ENCODE data around the gene DENND4A. TPM values are rescaled to one million over a fixed set of nuclear protein-coding genes. Genes with fewer than 3 reads are reported as not detected.

Gene DENND4A
- total RNA-seq, 1 experiment from 2014 or later, result 12.7 TPM

DNA sequence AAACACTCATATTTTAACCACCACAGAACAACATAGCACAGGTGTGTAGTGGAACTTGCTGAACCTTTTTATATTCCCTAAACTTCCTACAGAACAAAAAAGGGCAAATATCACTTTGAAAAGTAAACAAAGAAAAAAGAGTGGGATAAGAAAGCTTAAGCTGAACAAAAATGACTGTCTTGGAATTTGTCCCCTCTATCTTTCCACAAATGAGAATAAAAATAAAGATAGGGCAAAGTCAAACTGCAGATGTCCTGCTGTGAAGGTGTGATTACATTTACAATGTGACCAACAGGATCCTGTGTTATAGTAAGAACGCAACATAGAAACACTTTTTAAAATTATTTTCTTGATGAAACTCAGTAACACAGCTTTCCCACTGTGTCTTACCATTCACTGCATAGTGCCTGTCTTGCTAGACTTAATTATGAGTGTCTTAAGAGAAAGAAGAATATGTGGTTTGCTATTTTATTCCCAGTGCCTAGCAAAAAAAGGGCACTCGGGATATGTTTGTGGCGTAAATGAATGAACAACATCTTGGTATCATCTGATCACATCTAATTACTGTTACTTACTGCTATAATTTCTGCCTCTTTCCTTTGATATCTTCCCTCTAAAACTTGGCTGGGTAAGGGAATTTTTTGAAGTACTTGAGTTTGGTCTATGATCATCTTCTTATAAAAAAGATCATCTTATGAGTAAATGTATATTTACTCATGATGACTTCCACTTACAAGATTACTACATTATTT, 67.5 kb downstream of the DENND4A start:
- H3K27ac Mint-ChIP-seq (ENCODE audit: unreplicated experiment), result peak overlapping the region; percentile 63
- H3K36me3 Mint-ChIP-seq (ENCODE audit: insufficient read depth, unreplicated experiment), result no peaks in the 10 kb centered on the region
- Histone ChIP-seq H3K27me3 (replicated peaks; ENCODE audit: control insufficient read depth, insufficient read depth, low read length) (no peaks in the 10 kb centered on the region), H3K4me1 (peaks cover 29% of the 10 kb centered on the region), H3K9me3 (no peaks in the 10 kb centered on the region), H3K4me3 (ENCODE audit: low read depth, low read length) (no peak overlapping the region), H3K36me3 (ENCODE audit: control insufficient read depth, insufficient read depth, low read length) (no peaks in the 10 kb centered on the region; the same call in 1 of the 2 replicates)
- H3K27me3 Mint-ChIP-seq (ENCODE audit: insufficient read depth, unreplicated experiment), result no peaks in the 10 kb centered on the region
- intact Hi-C loops (cut with micrococcal nuclease; ENCODE audit: unreplicated experiment), result loop anchor here (5.0 to 10.0 kb wide), 2 partner anchors 58 to 110 kb away; no protein-coding TSS in a partner anchor
- DNase-seq, result peak in 1 of 2 experiments; percentile 14
- H3K4me3 Mint-ChIP-seq (ENCODE audit: unreplicated experiment), result peak overlapping the region; percentile 33
- no peak for TF ChIP-seq CTCF (IDR thresholded peaks at IDR 0.05; ENCODE audit: insufficient read depth in 1 of 2, low read depth in 1 of 2, low read length in 1 of 2, severe bottlenecking in 1 of 2, unreplicated experiment in 1 of 2)
- ChIA-PET POLR2A (no interaction called here), CTCF (interaction anchor here (0.6 to 0.8 kb wide), 2 partner anchors 100 to 128 kb away, joined by 3 to 6 read pairs; no protein-coding TSS in a partner anchor)
- peaks cover 5% of the 10 kb centered on the region for H3K4me1 Mint-ChIP-seq (ENCODE audit: low read depth, unreplicated experiment)
- no peaks in the 10 kb centered on the region for H3K9me3 Mint-ChIP-seq (ENCODE audit: unreplicated experiment)
- no TSS peak for BruUV-seq (replicated peaks)

DNA sequence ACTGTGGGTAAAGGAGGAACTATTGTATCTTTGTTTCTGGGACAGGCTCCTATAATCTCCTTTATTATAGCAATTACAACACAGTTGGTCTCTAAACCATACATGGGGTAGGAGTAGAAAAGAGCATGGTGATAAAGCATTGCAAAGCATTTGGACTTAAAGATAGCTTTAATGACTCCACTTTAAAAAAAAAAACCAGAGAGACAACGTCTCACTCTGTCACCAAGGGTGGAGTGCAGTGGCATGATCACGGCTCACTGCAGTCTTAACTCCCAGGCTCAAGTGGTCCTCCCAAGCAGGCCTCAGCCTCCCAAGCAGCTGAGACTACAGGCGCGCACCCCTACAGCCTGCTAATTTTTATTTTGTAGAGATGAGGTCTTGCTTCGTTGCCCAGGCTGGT, 68.2 kb downstream of the DENND4A start:
- peak in 1 of 2 experiments; percentile 8 for DNase-seq
- ChIA-PET CTCF (interaction anchor here (0.6 kb wide), 2 partner anchors 92 to 128 kb away, joined by 3 to 6 read pairs; no protein-coding TSS in a partner anchor), POLR2A (interaction anchor here (0.6 kb wide), 2 partner anchors 24 to 740 kb away, joined by 4 to 6 read pairs; no protein-coding TSS in a partner anchor)
- no peak for TF ChIP-seq CTCF (IDR thresholded peaks at IDR 0.05; ENCODE audit: insufficient read depth in 1 of 2, low read depth in 1 of 2, low read length in 1 of 2, severe bottlenecking in 1 of 2, unreplicated experiment in 1 of 2)
- BruUV-seq (replicated peaks), result no TSS peak
- intact Hi-C loops (cut with micrococcal nuclease; ENCODE audit: unreplicated experiment), result loop anchor here (5.0 to 10.0 kb wide), 2 partner anchors 58 to 111 kb away; no protein-coding TSS in a partner anchor
- Mint-ChIP-seq H3K27ac (ENCODE audit: unreplicated experiment) (peak overlapping the region; percentile 63), H3K27me3 (ENCODE audit: insufficient read depth, unreplicated experiment) (no peaks in the 10 kb centered on the region), H3K9me3 (ENCODE audit: unreplicated experiment) (no peaks in the 10 kb centered on the region), H3K4me3 (ENCODE audit: unreplicated experiment) (peak overlapping the region; percentile 33), H3K4me1 (ENCODE audit: low read depth, unreplicated experiment) (peaks cover 5% of the 10 kb centered on the region), H3K36me3 (ENCODE audit: insufficient read depth, unreplicated experiment) (no peaks in the 10 kb centered on the region)
- no peak overlapping the region for H3K4me3 ChIP-seq (ENCODE audit: low read depth, low read length)
- no peaks in the 10 kb centered on the region for H3K9me3 ChIP-seq
- no peaks in the 10 kb centered on the region for H3K27me3 ChIP-seq (replicated peaks; ENCODE audit: control insufficient read depth, insufficient read depth, low read length)
- no peaks in the 10 kb centered on the region; the same call in 1 of the 2 replicates for H3K36me3 ChIP-seq (ENCODE audit: control insufficient read depth, insufficient read depth, low read length)
- H3K4me1 ChIP-seq, result peaks cover 29% of the 10 kb centered on the region

DNA sequence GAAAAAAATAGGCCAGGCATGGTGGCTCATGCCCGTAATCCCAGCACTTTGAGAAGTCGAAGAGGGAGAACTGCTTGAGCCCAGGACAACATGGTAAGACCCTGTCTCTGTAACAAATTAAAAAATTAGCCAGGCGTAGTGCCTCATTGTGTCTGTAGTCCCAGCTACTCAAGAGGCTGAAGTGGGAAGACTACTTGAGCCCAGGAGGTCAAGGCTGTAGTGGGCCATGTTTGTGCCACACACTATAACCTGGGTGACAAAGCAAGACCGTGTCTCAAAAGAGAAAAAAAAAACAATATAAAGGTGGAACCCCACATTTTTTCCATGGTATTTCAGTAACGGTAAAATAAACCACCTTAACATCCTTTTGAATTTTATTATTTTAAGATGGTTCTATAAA, 69.9 kb downstream of the DENND4A start:
- Mint-ChIP-seq H3K9me3 (ENCODE audit: unreplicated experiment) (no peaks in the 10 kb centered on the region), H3K27me3 (ENCODE audit: insufficient read depth, unreplicated experiment) (no peaks in the 10 kb centered on the region), H3K36me3 (ENCODE audit: insufficient read depth, unreplicated experiment) (no peaks in the 10 kb centered on the region), H3K27ac (ENCODE audit: unreplicated experiment) (no peak overlapping the region), H3K4me1 (ENCODE audit: low read depth, unreplicated experiment) (peaks cover 5% of the 10 kb centered on the region), H3K4me3 (ENCODE audit: unreplicated experiment) (no peak overlapping the region)
- TF ChIP-seq CTCF (IDR thresholded peaks at IDR 0.05; ENCODE audit: insufficient read depth in 1 of 2, low read depth in 1 of 2, low read length in 1 of 2, severe bottlenecking in 1 of 2, unreplicated experiment in 1 of 2), result no peak
- no TSS peak for BruUV-seq (replicated peaks)
- intact Hi-C loops (cut with micrococcal nuclease; ENCODE audit: unreplicated experiment), result loop anchor here (5.0 to 10.0 kb wide), 2 partner anchors 60 to 113 kb away; no protein-coding TSS in a partner anchor
- CTCF ChIA-PET, result no interaction called here
- DNase-seq, result no peak
- Histone ChIP-seq H3K27me3 (replicated peaks; ENCODE audit: control insufficient read depth, insufficient read depth, low read length) (no peaks in the 10 kb centered on the region), H3K9me3 (no peaks in the 10 kb centered on the region), H3K4me3 (ENCODE audit: low read depth, low read length) (no peak overlapping the region), H3K36me3 (ENCODE audit: control insufficient read depth, insufficient read depth, low read length) (no peaks in the 10 kb centered on the region; the same call in 1 of the 2 replicates), H3K4me1 (peaks cover 29% of the 10 kb centered on the region)
- POLR2A ChIA-PET, result no interaction called here

Data from Caco-2 (cell line).